ENCODE data around the gene ZDHHC5. TPM values are rescaled to one million over a fixed set of nuclear protein-coding genes. Genes with fewer than 3 reads are reported as not detected.

Gene ZDHHC5
- total RNA-seq, 1 donor from 2014 or later: 79.8 TPM

GRCh38 chr11:57745206-57745605, 77.3 kb downstream of the ZDHHC5 start:
- intact Hi-C loops (cut with DNase I): no loop called here
- Histone ChIP-seq H3K9me3 (no peaks in the 10 kb centered on the region), H3K27me3 (no peaks in the 10 kb centered on the region), H3K4me1 (peaks cover 7% of the 10 kb centered on the region), H3K27ac (no peak overlapping the region), H3K36me3 (peaks cover 37% of the 10 kb centered on the region), H3K4me3 (no peak overlapping the region)
- ATAC-seq: no peak
- no peak for DNase-seq
- TF ChIP-seq CTCF (IDR thresholded peaks at IDR 0.05): no peak

GRCh38 chr11:57746920-57747319, 79.0 kb downstream of the ZDHHC5 start:
- intact Hi-C loops (cut with DNase I): no loop called here
- Histone ChIP-seq H3K9me3 (no peaks in the 10 kb centered on the region), H3K4me3 (no peak overlapping the region), H3K36me3 (peaks cover 37% of the 10 kb centered on the region), H3K4me1 (peaks cover 7% of the 10 kb centered on the region), H3K27me3 (no peaks in the 10 kb centered on the region), H3K27ac (no peak overlapping the region)
- ATAC-seq: no peak
- no peak for TF ChIP-seq CTCF (IDR thresholded peaks at IDR 0.05)
- DNase-seq: no peak

Small RNA genes within 50 kb of the gene (microRNA-seq; reads per million reads assigned to microRNA genes)
- gene MIR130A (ENCODE audit: borderline microRNAs expressed): 8,255 reads per million, percentile 96 among the genes with 10 or more reads in this experiment

Other genes starting within 250 kb of the ZDHHC5 start
- 117 TPM for gene SLC43A3, start 241.0 kb upstream of the ZDHHC5 start, total RNA-seq
- gene RTN4RL2, start 207.6 kb upstream of the ZDHHC5 start, total RNA-seq: 3.2 TPM
- 12.4 TPM for gene SLC43A1, start 152.4 kb upstream of the ZDHHC5 start, total RNA-seq
- gene TIMM10, start 137.4 kb upstream of the ZDHHC5 start, total RNA-seq: 34.7 TPM
- gene SMTNL1, start 130.5 kb upstream of the ZDHHC5 start, total RNA-seq: not detected
- gene UBE2L6, start 100.4 kb upstream of the ZDHHC5 start, total RNA-seq: 120 TPM
- 490 TPM for gene SERPING1, start 70.4 kb upstream of the ZDHHC5 start, total RNA-seq
- gene YPEL4, start 18.2 kb upstream of the ZDHHC5 start, total RNA-seq: 6.9 TPM
- 11.7 TPM for gene CLP1, start 10.4 kb upstream of the ZDHHC5 start, total RNA-seq
- 9.6 TPM for gene MED19, start 44.1 kb downstream of the ZDHHC5 start, total RNA-seq
- 70.4 TPM for gene TMX2, start 44.5 kb downstream of the ZDHHC5 start, total RNA-seq
- 103 TPM for gene SELENOH, start 73.4 kb downstream of the ZDHHC5 start, total RNA-seq
- gene BTBD18, start 83.7 kb downstream of the ZDHHC5 start, total RNA-seq: not detected
- 245 TPM for gene CTNND1, start 93.7 kb downstream of the ZDHHC5 start, total RNA-seq